H9 (cell line): ENCODE results near the gene FAM83C. TPM values are rescaled to one million over a fixed set of nuclear protein-coding genes. Genes with fewer than 3 reads are reported as not detected.

ENCODE experiments used
- DNase-seq: peaks from one replicate; pipeline ENCODE4 v3.0.0-alpha.2; 2017
- H2AFZ ChIP-seq: one replicate; pipeline ENCODE4 v1.6.1; 2013; ENCODE audit warnings: mild to moderate bottlenecking, low read length, control low read depth, moderate library complexity
- H2AK5ac ChIP-seq: 2 replicates; pipeline ENCODE4 v1.6.1; 2013; ENCODE audit warnings: low read length, control low read depth, mixed read lengths; ENCODE audit not compliant: insufficient read length
- H2BK120ac ChIP-seq: one replicate; pipeline ENCODE4 v1.6.1; 2013; ENCODE audit warnings: low read depth, mild to moderate bottlenecking, low read length, control low read depth, inconsistent platforms; ENCODE audit not compliant: poor library complexity, severe bottlenecking
- H2BK12ac ChIP-seq: 2 replicates; pipeline ENCODE4 v1.6.1; 2013; ENCODE audit warnings: low read length, control low read depth, mixed read lengths, low read depth; ENCODE audit not compliant: insufficient read length
- H2BK15ac ChIP-seq: 2 replicates; pipeline ENCODE4 v1.6.1; 2013; ENCODE audit warnings: low read depth, low read length, control low read depth
- H2BK20ac ChIP-seq: one replicate; pipeline ENCODE4 v1.6.1; 2013; ENCODE audit warnings: low read depth, mild to moderate bottlenecking, low read length, control low read depth, inconsistent platforms; ENCODE audit not compliant: poor library complexity, severe bottlenecking
- H2BK5ac ChIP-seq: 2 replicates; pipeline ENCODE4 v1.6.1; 2013; ENCODE audit warnings: low read length, control low read depth, mixed read lengths; ENCODE audit not compliant: insufficient read length
- H3K14ac ChIP-seq: 2 replicates; pipeline ENCODE4 v1.6.1; 2013; ENCODE audit warnings: low read length, control low read depth; ENCODE audit not compliant: insufficient read depth
- H3K18ac ChIP-seq: 2 replicates; pipeline ENCODE4 v1.6.1; 2013; ENCODE audit warnings: low read depth, mild to moderate bottlenecking, mixed read lengths, low read length, control low read depth; ENCODE audit not compliant: insufficient read length
- H3K23ac ChIP-seq: 2 replicates; pipeline ENCODE4 v1.6.1; 2013; ENCODE audit warnings: low read length, control low read depth, mixed read lengths, low read depth; ENCODE audit not compliant: insufficient read length
- H3K23me2 ChIP-seq: 2 replicates; pipeline ENCODE4 v1.6.1; 2013; ENCODE audit warnings: low read depth, mild to moderate bottlenecking, mixed read lengths, low read length, control low read depth; ENCODE audit not compliant: insufficient read length, poor library complexity, severe bottlenecking
- H3K27ac ChIP-seq: 2 replicates; pipeline ENCODE4 v1.5.1; 2013; ENCODE audit warnings: low read length, control low read depth, mixed read lengths, low read depth; ENCODE audit not compliant: insufficient read length
- H3K27me3 ChIP-seq: 2 replicates; pipeline ENCODE4 v1.6.1; 2013; ENCODE audit warnings: low read length, control low read depth, inconsistent platforms; ENCODE audit not compliant: insufficient read depth
- H3K4ac ChIP-seq: 2 replicates; pipeline ENCODE4 v1.6.1; 2013; ENCODE audit warnings: low read depth, mild to moderate bottlenecking, control low read depth, inconsistent platforms, low read length, moderate library complexity
- H3K4me1 ChIP-seq: 2 replicates; pipeline ENCODE4 v1.6.1; 2013; ENCODE audit warnings: low read length, control low read depth, inconsistent platforms; ENCODE audit not compliant: insufficient read depth
- H3K4me2 ChIP-seq: 2 replicates; pipeline ENCODE4 v1.6.1; 2013; ENCODE audit warnings: low read length, control low read depth, mixed read lengths; ENCODE audit not compliant: insufficient read length, insufficient read depth
- H3K56ac ChIP-seq: 2 replicates; pipeline ENCODE4 v1.6.1; 2013; ENCODE audit warnings: low read depth, mild to moderate bottlenecking, mixed read lengths, low read length, control low read depth; ENCODE audit not compliant: insufficient read length
- H3K79me1 ChIP-seq: 2 replicates; pipeline ENCODE4 v1.6.1; 2013; ENCODE audit warnings: low read depth, mild to moderate bottlenecking, moderate library complexity, low read length, control low read depth, inconsistent platforms; ENCODE audit not compliant: insufficient read depth, poor library complexity, severe bottlenecking
- H3K79me2 ChIP-seq: 2 replicates; pipeline ENCODE4 v1.6.1; 2013; ENCODE audit warnings: low read length, control low read depth, inconsistent platforms; ENCODE audit not compliant: insufficient read depth
- H3K9ac ChIP-seq: 2 replicates; pipeline ENCODE4 v1.6.1; 2013; ENCODE audit warnings: low read length, control low read depth, mixed read lengths; ENCODE audit not compliant: insufficient read length; ENCODE audit errors: extremely low read depth
- H3K9me3 ChIP-seq: one replicate; pipeline ENCODE4 v1.6.1; 2013; ENCODE audit warnings: low read depth, low read length, inconsistent platforms; ENCODE audit not compliant: control insufficient read depth
- H3T11ph ChIP-seq: one replicate; pipeline ENCODE4 v1.6.1; 2013; ENCODE audit warnings: mild to moderate bottlenecking, low read length, control low read depth, inconsistent platforms
- H4K20me1 ChIP-seq: one replicate; pipeline ENCODE4 v1.6.1; 2013; ENCODE audit not compliant: control insufficient read depth, insufficient read length, insufficient read depth
- H4K5ac ChIP-seq: 2 replicates; pipeline ENCODE4 v1.6.1; 2013; ENCODE audit warnings: low read depth, mild to moderate bottlenecking, mixed read lengths, low read length, control low read depth; ENCODE audit not compliant: insufficient read length
- H4K8ac ChIP-seq: replicated peaks from 2 replicates; pipeline ENCODE4 v1.6.1; 2013; ENCODE audit warnings: low read length, control low read depth, mixed read lengths, low read depth; ENCODE audit not compliant: insufficient read length
- H4K91ac ChIP-seq: 2 replicates; pipeline ENCODE4 v1.6.1; 2013; ENCODE audit warnings: low read depth, mild to moderate bottlenecking, moderate library complexity, mixed read lengths, low read length, control low read depth; ENCODE audit not compliant: insufficient read length
- H3K27ac Mint-ChIP-seq, 3 experiments: 2 replicates in 2 of 3; 3 replicates in 1 of 3; pipeline ENCODE4 v1.8.0; 2020 to 2021; ENCODE audit warnings: mixed read lengths in 3 of 3, mild to moderate bottlenecking in 1 of 3, moderate library complexity in 1 of 3
- H3K27me3 Mint-ChIP-seq: 2 replicates; pipeline ENCODE4 v1.8.0; 2021; ENCODE audit warnings: low read depth, mild to moderate bottlenecking, moderate library complexity, mixed read lengths
- H3K36me3 Mint-ChIP-seq, 3 experiments: 2 replicates in 2 of 3; 3 replicates in 1 of 3; pipeline ENCODE4 v1.8.0; 2020 to 2021; ENCODE audit warnings: low read depth in 3 of 3, mixed read lengths in 3 of 3; ENCODE audit not compliant: insufficient read depth in 1 of 3
- H3K4me1 Mint-ChIP-seq, 2 experiments: 2 replicates each; pipeline ENCODE4 v1.8.0; 2020; ENCODE audit warnings: mixed read lengths in 2 of 2
- H3K4me3 Mint-ChIP-seq, 2 experiments: 2 replicates in 1 of 2; 3 replicates in 1 of 2; pipeline ENCODE4 v1.8.0; 2020 to 2021; ENCODE audit warnings: mild to moderate bottlenecking in 2 of 2, mixed read lengths in 2 of 2, moderate library complexity in 1 of 2
- H3K9me3 Mint-ChIP-seq, 2 experiments: 2 replicates in 1 of 2; 3 replicates in 1 of 2; pipeline ENCODE4 v1.8.0; 2020; ENCODE audit warnings: mild to moderate bottlenecking in 2 of 2, mixed read lengths in 2 of 2, moderate library complexity in 1 of 2
- WGBS: extraction: QIAGEN DNeasy Blood & Tissue Kit; methylation state at CpG from one replicate; pipeline ENCODE4 v1.1.7; 2013; ENCODE audit warnings: missing lambda C conversion rate, low lambda C conversion rate, mixed read lengths; ENCODE audit not compliant: insufficient read length; ENCODE audit errors: extremely low coverage; 5-methylcytosine and 5-hydroxymethylcytosine counted together
- total RNA-seq: library from RNA; stranded (reverse); gene quantifications from 2 replicates; pipeline ENCODE4 v1.2.1, GENCODE V29; 2021
- TF ChIP-seq, protein P1 (sequence below): fragments of 200-600 bp; sonication (generic); conservative IDR thresholded peaks from 3 replicates; pipeline ENCODE4 v1.8.0; 2021; ENCODE audit warnings: antibody characterized with exemption, mild to moderate bottlenecking

The FAM83C gene
- total RNA-seq, 1 experiment from 2014 or later = not detected

DNA sequence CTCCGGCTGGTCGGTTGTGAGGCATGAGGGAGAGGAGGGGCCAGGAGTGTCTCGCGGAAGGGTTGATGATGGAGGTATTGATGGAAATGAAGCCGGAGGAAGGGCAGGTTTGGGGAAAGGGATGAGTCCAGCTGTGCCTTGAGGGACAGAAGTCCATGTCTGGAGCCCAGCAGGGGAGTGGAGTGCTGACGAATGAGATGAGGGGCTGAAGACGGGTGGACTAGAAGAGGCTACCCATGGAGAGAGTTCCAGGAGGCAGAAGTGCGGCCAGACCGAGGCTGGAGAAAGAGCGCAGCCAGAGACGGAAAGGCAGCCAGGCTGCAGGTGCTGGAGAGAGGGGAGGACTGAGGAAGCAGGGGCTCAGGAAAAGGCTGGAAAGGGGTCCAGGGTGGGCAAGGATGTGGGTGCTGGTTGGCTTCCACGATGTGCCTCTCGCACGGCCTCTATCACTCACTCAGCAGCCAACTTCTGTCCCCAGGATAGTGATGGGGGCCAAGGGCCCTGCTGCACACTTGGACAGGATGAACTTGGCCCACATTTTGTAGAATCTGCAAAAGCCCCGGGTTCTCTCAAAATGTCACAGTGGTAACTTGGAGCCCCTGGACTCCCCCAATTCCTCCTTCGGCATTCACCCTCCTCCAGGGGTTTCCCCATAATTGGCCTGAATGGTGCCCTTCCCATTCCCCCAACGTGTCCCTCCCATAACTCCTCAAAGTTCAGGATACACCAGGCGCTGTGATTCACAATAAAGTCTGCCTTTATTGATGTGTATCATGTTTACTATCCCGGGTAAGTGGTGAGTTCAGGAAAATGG lies 7.0 kb downstream of the FAM83C start:
- peaks cover 7 to 32% (median 31%) of the 10 kb centered on the region in 3 experiments for H3K36me3 Mint-ChIP-seq
- H3K4me1 ChIP-seq = peaks cover 7% of the 10 kb centered on the region
- H3K14ac ChIP-seq = no peak overlapping the region; the same call in 1 of the 2 replicates
- H3K27me3 ChIP-seq = no peaks in the 10 kb centered on the region
- peak overlapping the region; percentile 93 for H3K4me2 ChIP-seq
- H2BK5ac ChIP-seq = no peak overlapping the region
- H3K27ac Mint-ChIP-seq = peak overlapping the region; percentile 29 to 91 (median 87)
- no peaks in the 10 kb centered on the region for H4K20me1 ChIP-seq
- peak overlapping the region; percentile 88 to 96 for H3K4me3 Mint-ChIP-seq
- peaks cover 11% of the 10 kb centered on the region for H3K79me2 ChIP-seq
- no peak overlapping the region for H3K27ac ChIP-seq
- peak overlapping the region; percentile 44 for H3K9ac ChIP-seq
- H3K23ac ChIP-seq = no peak overlapping the region
- H3K27me3 Mint-ChIP-seq = peaks cover 6% of the 10 kb centered on the region
- DNase-seq = no peak
- no peak overlapping the region for H2BK20ac ChIP-seq
- H3T11ph ChIP-seq = no peak overlapping the region
- no CpG with 5 or more reads among the region's 19 CpGs for WGBS
- H3K18ac ChIP-seq = no peak overlapping the region
- H3K9me3 Mint-ChIP-seq = no peaks in the 10 kb centered on the region
- H4K5ac ChIP-seq = no peak overlapping the region
- no peak overlapping the region for H2BK15ac ChIP-seq
- TF ChIP-seq, protein P1, sequence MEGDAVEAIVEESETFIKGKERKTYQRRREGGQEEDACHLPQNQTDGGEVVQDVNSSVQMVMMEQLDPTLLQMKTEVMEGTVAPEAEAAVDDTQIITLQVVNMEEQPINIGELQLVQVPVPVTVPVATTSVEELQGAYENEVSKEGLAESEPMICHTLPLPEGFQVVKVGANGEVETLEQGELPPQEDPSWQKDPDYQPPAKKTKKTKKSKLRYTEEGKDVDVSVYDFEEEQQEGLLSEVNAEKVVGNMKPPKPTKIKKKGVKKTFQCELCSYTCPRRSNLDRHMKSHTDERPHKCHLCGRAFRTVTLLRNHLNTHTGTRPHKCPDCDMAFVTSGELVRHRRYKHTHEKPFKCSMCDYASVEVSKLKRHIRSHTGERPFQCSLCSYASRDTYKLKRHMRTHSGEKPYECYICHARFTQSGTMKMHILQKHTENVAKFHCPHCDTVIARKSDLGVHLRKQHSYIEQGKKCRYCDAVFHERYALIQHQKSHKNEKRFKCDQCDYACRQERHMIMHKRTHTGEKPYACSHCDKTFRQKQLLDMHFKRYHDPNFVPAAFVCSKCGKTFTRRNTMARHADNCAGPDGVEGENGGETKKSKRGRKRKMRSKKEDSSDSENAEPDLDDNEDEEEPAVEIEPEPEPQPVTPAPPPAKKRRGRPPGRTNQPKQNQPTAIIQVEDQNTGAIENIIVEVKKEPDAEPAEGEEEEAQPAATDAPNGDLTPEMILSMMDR = no peak
- H3K23me2 ChIP-seq = peaks cover 4% of the 10 kb centered on the region
- no peak overlapping the region for H2AK5ac ChIP-seq
- no peaks in the 10 kb centered on the region for H3K9me3 ChIP-seq
- H4K91ac ChIP-seq = no peak overlapping the region
- H2AFZ ChIP-seq = peak overlapping the region; percentile 53
- H2BK120ac ChIP-seq = no peak overlapping the region
- H4K8ac ChIP-seq = no peak overlapping the region
- no peak overlapping the region for H3K4ac ChIP-seq
- H2BK12ac ChIP-seq = no peak overlapping the region
- no peak overlapping the region for H3K56ac ChIP-seq
- no peaks in the 10 kb centered on the region for H3K79me1 ChIP-seq
- H3K4me1 Mint-ChIP-seq = peaks cover 18 to 20% of the 10 kb centered on the region in 2 experiments
